Urinary bladder (tissue), 4 donors: ENCODE measurements around the gene ARFGAP2. TPM values are rescaled to one million over a fixed set of nuclear protein-coding genes. Genes with fewer than 3 reads are reported as not detected.
"Not testable (repeated sequence)": the region's sequence is repeated elsewhere in the genome, so short reads cannot be mapped to it uniquely, and the experiment has no call there.

Experiments used
- DNase-seq: peaks from one replicate; pipeline ENCODE4 v3.0.0-alpha.2; 2015; ENCODE audit errors: extremely low spot score
- H3K27ac ChIP-seq: one replicate; pipeline ENCODE4 v1.5.1; 2013; ENCODE audit warnings: low read depth, mild to moderate bottlenecking, moderate library complexity
- H3K36me3 ChIP-seq: one replicate; pipeline ENCODE4 v1.6.1; 2013; ENCODE audit warnings: mild to moderate bottlenecking, moderate library complexity; ENCODE audit not compliant: insufficient read depth
- H3K4me1 ChIP-seq: one replicate; pipeline ENCODE4 v1.6.1; 2013; ENCODE audit warnings: mild to moderate bottlenecking, moderate library complexity; ENCODE audit not compliant: insufficient read depth
- H3K4me3 ChIP-seq: one replicate; pipeline ENCODE4 v1.5.1; 2013; ENCODE audit warnings: low read depth, low read length
- WGBS: extraction: QIAGEN DNeasy Blood & Tissue Kit; methylation state at CpG from one replicate; pipeline ENCODE4 v1.1.7; 2013; 5-methylcytosine and 5-hydroxymethylcytosine counted together
- polyA plus RNA-seq: library from polyadenylated mRNA; stranded (reverse); fragments of 200-250 nt; gene quantifications from one replicate; pipeline ENCODE4 v1.2.3, GENCODE V29; 2013
- total RNA-seq: library from RNA; depleted of rRNA; stranded (reverse); fragments of >200 nt; gene quantifications from one replicate; pipeline ENCODE4 v1.2.3, GENCODE V29; 2014
- donor health status: healthy with polysubstance abuse.
- donor health status: healthy.

The ARFGAP2 gene
- total RNA-seq, result 77.1 TPM
- polyA plus RNA-seq, result 81.8 TPM

GRCh38 chr11:47176328-47177228 is at the start of gene ARFGAP2:
Gene ARFGAP2, minus strand, starts transcription at chr11:47176879. Its CDS starts 26 bp downstream, at chr11:47176853.
- H3K4me1 ChIP-seq, result no peaks in the 10 kb centered on the region
- H3K4me3 ChIP-seq, result peak within 1 kb of the TSS; percentile 83
- under 1% methylated on average over 89 of the region's 89 CpGs for WGBS
- H3K36me3 ChIP-seq, result peaks cover 2% of the 10 kb centered on the region
- peak within 1 kb of the TSS; percentile 97 for H3K27ac ChIP-seq
- DNase-seq, result peak; percentile 90

GRCh38 chr11:47225552-47226400 is 49.1 kb upstream of the ARFGAP2 start:
- H3K27ac ChIP-seq, result no peak overlapping the region
- H3K36me3 ChIP-seq, result peaks cover 2% of the 10 kb centered on the region
- no peak for DNase-seq
- no peaks in the 10 kb centered on the region for H3K4me1 ChIP-seq
- whole genome bisulfite sequencing, result 96% methylated on average over 7 of the region's 7 CpGs
- no peak overlapping the region for H3K4me3 ChIP-seq

GRCh38 chr11:47222696-47223095 is 46.0 kb upstream of the ARFGAP2 start:
- Histone ChIP-seq H3K36me3 (peaks cover 2% of the 10 kb centered on the region), H3K4me1 (no peaks in the 10 kb centered on the region), H3K27ac (no peak overlapping the region), H3K4me3 (no peak overlapping the region)
- WGBS, result 90% methylated on average over 2 of the region's 2 CpGs
- no peak for DNase-seq

GRCh38 chr11:47220401-47220821 is 43.7 kb upstream of the ARFGAP2 start:
- WGBS, result 63% methylated on average over 1 of the region's 1 CpG
- Histone ChIP-seq H3K4me1 (no peaks in the 10 kb centered on the region), H3K27ac (no peak overlapping the region), H3K4me3 (no peak overlapping the region), H3K36me3 (no peaks in the 10 kb centered on the region)
- DNase-seq, result no peak

- Histone ChIP-seq H3K36me3 (no peaks in the 10 kb centered on the region), H3K4me1 (no peaks in the 10 kb centered on the region), H3K27ac (no peak overlapping the region), H3K4me3 (peak overlapping the region; percentile 60)
- WGBS, result 2% methylated on average over 12 of the region's 12 CpGs
- DNase-seq, result no peak
Measured at GRCh38 chr11:47216121-47216798, 39.6 kb upstream of the ARFGAP2 start.

- DNase-seq, result no peak
- no peaks in the 10 kb centered on the region for H3K36me3 ChIP-seq
- H3K4me1 ChIP-seq, result no peaks in the 10 kb centered on the region
- WGBS, result 7% methylated on average over 15 of the region's 15 CpGs
- peak overlapping the region; percentile 60 for H3K4me3 ChIP-seq
- H3K27ac ChIP-seq, result peak overlapping the region; percentile 89
Measured at GRCh38 chr11:47215366-47215910, 38.8 kb upstream of the ARFGAP2 start.

- H3K36me3 ChIP-seq, result no peaks in the 10 kb centered on the region
- H3K27ac ChIP-seq, result peak overlapping the region; percentile 80
- WGBS, result 4% methylated on average over 20 of the region's 20 CpGs
- H3K4me3 ChIP-seq, result peak overlapping the region; percentile 60
- no peaks in the 10 kb centered on the region for H3K4me1 ChIP-seq
- DNase-seq, result no peak
Measured at GRCh38 chr11:47213950-47214565, 37.4 kb upstream of the ARFGAP2 start.

GRCh38 chr11:47212938-47213337 is 36.3 kb upstream of the ARFGAP2 start:
- Histone ChIP-seq H3K4me1 (no peaks in the 10 kb centered on the region), H3K36me3 (no peaks in the 10 kb centered on the region), H3K27ac (no peak overlapping the region), H3K4me3 (no peak overlapping the region)
- WGBS, result 90% methylated on average over 12 of the region's 12 CpGs
- no peak for DNase-seq

GRCh38 chr11:47208628-47209027 is 31.9 kb upstream of the ARFGAP2 start:
- H3K4me3 ChIP-seq, result no peak overlapping the region
- no peaks in the 10 kb centered on the region for H3K4me1 ChIP-seq
- no peaks in the 10 kb centered on the region for H3K36me3 ChIP-seq
- no peak for DNase-seq
- H3K27ac ChIP-seq, result no peak overlapping the region
- 91% methylated on average over 5 of the region's 5 CpGs for WGBS

GRCh38 chr11:47208008-47208552 is 31.4 kb upstream of the ARFGAP2 start:
- DNase-seq, H3K4me1 ChIP-seq, H3K36me3 ChIP-seq, H3K27ac ChIP-seq, H3K4me3 ChIP-seq: not testable (repeated sequence)
- WGBS, result 95% methylated on average over 13 of the region's 13 CpGs

GRCh38 chr11:47207459-47207858 is 30.8 kb upstream of the ARFGAP2 start:
- no peak for DNase-seq
- Histone ChIP-seq H3K27ac (no peak overlapping the region), H3K36me3 (no peaks in the 10 kb centered on the region), H3K4me3 (no peak overlapping the region), H3K4me1 (no peaks in the 10 kb centered on the region)
- 88% methylated on average over 6 of the region's 6 CpGs for WGBS

- WGBS, result 93% methylated on average over 5 of the region's 5 CpGs
- H3K36me3 ChIP-seq, DNase-seq, H3K27ac ChIP-seq, H3K4me3 ChIP-seq, H3K4me1 ChIP-seq: not testable (repeated sequence)
Measured at GRCh38 chr11:47206577-47206976, 29.9 kb upstream of the ARFGAP2 start.
